GM20431 (cell line): Measurements from ENCODE around the gene COX15.
"Not testable (repeated sequence)": the region's sequence is repeated elsewhere in the genome, so short reads cannot be mapped to it uniquely, and the experiment has no call there.

Experiments
- in situ Hi-C: fragments of 300-500 bp; cut with MseI, MboI; formaldehyde crosslinking; loops from one replicate; pipeline ENCODE4 v1.15.0; 2020; ENCODE audit warnings: low sequenced_read_pairs; ENCODE audit not compliant: unreplicated experiment

COX15 gene

GRCh38 chr10:99742254-99742653, 10.3 kb upstream of the COX15 start:
- in situ Hi-C loops: no loop called here

GRCh38 chr10:99740933-99741559, 9.1 kb upstream of the COX15 start:
- in situ Hi-C loops: no loop called here

DNA sequence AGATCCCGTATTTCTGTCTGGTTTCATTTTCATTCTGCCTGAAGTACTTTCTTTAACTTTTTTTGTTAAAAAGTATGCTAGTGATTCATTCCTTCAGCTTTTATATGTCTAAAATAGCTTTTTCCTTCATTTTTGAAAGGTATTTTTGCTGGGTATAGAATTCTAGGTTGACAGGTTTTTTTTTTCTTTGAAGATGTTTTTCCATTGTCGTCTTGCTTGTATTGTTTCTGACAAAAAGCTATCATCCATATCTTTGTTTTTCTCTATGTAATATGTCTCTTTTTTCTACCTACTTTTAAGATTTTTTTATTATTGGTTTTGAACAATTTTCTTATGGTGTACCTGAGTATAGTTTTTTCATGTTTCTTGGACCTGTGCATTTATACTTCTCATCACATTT, 8.3 kb upstream of the COX15 start:
- in situ Hi-C loops: no loop called here

DNA sequence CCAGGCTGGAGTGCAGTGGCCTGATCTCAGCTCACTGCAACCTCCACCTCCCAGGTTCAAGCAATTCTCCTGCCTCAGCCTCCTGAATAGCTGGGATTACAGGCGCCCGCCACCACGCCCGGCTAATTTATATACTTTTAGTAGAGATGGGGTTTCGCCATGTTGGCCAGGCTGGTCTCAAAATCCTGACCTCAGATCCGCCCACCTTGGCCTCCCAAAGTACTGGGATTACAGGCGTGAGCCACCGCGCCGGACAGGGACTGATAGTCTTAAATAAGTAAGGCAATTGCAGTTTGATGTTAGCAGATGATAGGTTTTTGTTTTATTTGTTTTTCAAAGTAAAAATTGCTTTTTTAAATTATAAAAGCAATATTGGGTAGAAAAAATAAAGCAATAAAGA, 2.2 kb upstream of the COX15 start:
- in situ Hi-C loops: not testable (repeated sequence)

GRCh38 chr10:99733366-99733765, 1.4 kb upstream of the COX15 start:
- in situ Hi-C loops: no loop called here

DNA sequence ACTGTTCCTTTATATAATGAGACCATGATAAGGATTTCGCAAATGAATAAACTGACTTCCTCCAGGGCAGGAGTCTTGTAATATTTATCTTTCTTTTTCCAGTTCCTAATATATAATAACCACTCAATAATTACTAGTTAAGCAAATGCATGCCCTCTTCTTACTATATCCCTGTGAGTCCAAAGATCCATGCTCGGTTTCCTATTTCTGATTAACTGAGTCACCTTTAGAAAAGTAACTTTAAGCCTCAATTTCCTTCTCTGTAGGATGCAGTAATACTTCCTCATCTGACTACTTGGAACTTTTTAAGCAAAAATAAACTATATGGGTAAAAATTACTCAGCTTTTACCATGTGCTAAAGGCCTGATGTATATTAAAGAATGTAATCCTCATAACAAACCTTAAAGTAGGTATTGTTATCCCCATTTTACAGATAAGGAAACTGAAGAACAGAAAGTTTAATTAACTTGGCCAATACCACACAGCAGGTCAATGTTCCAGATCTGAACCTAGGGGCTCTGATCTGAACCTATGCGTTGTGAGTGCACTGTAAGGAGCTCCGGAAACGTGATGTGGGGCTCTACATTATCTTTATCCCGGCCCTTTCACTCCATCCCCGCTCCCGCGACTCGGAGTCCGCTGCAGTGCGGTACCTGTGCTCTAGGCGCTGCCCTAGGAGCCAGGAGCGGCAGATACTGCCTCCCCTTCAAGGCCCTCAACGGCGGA, 458 bp downstream of the COX15 start:
- in situ Hi-C loops: no loop called here

DNA sequence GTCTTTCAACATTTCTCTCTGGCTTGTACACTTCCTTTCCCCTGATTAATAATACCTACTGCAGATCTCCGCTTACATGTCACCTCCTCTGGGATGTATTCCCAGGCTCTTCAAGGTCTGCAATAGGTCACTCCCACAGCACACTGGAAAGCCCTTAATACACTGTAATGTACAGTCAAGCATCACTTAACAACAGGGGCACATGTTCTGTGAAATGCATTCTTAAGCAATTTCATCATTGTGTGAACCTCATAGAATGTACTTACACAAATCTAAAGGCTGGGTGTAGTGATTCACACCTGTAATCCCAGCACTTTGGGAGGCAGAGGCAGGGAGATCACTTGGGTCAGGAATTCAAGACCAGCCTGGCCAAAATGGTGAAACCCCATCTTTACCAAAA, 1.9 kb downstream of the COX15 start:
- in situ Hi-C loops: no loop called here

- in situ Hi-C loops: loop anchor here (25.0 kb wide), 1 partner anchor 283 kb away; the partner anchor contains the start of gene GOT1
Measured at GRCh38 chr10:99720387-99720786, 11.5 kb downstream of the COX15 start.

GRCh38 chr10:99714446-99714845, 17.5 kb downstream of the COX15 start:
- in situ Hi-C loops: loop anchor here (25.0 kb wide), 1 partner anchor 277 kb away; the partner anchor contains the start of gene GOT1

DNA sequence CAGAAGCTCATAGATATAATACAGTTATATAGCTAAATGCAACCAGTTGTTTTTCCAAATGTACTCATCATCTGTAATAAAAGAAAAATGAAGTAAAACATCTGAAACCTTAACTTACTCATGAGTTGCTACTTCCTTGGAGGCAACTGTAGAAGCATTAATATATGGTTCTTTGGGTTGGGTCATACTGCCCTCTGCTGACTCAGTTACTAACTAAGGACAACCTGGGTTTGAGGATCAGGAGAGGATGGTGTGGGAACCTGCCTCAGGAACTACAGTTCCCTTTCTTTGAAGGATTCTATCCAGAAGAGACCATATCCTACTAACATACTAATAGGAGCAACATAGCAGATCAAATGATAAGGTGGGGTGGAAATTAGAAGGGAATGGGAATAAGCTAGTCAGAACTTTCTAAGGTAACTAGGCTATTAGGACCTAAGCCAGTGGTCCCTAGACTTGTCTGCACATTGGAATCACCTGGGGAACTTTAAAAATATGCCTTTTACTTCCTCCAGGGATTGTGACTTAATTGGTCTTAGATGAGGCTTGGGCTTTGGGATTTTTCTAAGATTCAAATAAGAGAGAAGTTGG, 20.7 kb downstream of the COX15 start:
- in situ Hi-C loops: loop anchor here (25.0 kb wide), 1 partner anchor 274 kb away; the partner anchor contains the start of gene GOT1

- in situ Hi-C loops: loop anchor here (25.0 kb wide), 1 partner anchor 272 kb away; the partner anchor contains the start of gene GOT1
Measured at GRCh38 chr10:99709480-99710229, 22.3 kb downstream of the COX15 start.

- in situ Hi-C loops: loop anchor here (25.0 kb wide), 1 partner anchor 271 kb away; the partner anchor contains the start of gene GOT1
Measured at GRCh38 chr10:99708428-99709012, 23.4 kb downstream of the COX15 start.

- in situ Hi-C loops: loop anchor here (25.0 kb wide), 1 partner anchor 263 kb away; the partner anchor contains the start of gene GOT1
Measured at GRCh38 chr10:99700649-99701048, 31.3 kb downstream of the COX15 start.

- in situ Hi-C loops: no loop called here
Measured at GRCh38 chr10:99698504-99699080, 33.3 kb downstream of the COX15 start.

GRCh38 chr10:99695761-99696160, 36.2 kb downstream of the COX15 start:
- in situ Hi-C loops: no loop called here

- in situ Hi-C loops: no loop called here
Measured at GRCh38 chr10:99693933-99694583, 37.9 kb downstream of the COX15 start.

GRCh38 chr10:99689461-99689860, 42.5 kb downstream of the COX15 start:
- in situ Hi-C loops: no loop called here

- in situ Hi-C loops: no loop called here
Measured at GRCh38 chr10:99685597-99685967, 46.3 kb downstream of the COX15 start.

- in situ Hi-C loops: no loop called here
Measured at GRCh38 chr10:99682752-99683151, 49.2 kb downstream of the COX15 start.
